Activated gamma-delta T cell treated with anti-CD3 and anti-CD28 coated beads, Interleukin-2, amount 50 U/mL, for 16 hours (primary cell): ENCODE measurements around the gene ADAMTS17.

Experiments
- DNase-seq: peaks from one replicate; pipeline ENCODE4 v3.0.0-alpha.2; 2020; ENCODE audit warnings: low read depth

The ADAMTS17 gene

GRCh38 chr15:100278596-100279380, 63.0 kb downstream of the ADAMTS17 start:
- DNase-seq = no peak

GRCh38 chr15:100277087-100277855, 64.5 kb downstream of the ADAMTS17 start:
- DNase-seq = no peak

DNA sequence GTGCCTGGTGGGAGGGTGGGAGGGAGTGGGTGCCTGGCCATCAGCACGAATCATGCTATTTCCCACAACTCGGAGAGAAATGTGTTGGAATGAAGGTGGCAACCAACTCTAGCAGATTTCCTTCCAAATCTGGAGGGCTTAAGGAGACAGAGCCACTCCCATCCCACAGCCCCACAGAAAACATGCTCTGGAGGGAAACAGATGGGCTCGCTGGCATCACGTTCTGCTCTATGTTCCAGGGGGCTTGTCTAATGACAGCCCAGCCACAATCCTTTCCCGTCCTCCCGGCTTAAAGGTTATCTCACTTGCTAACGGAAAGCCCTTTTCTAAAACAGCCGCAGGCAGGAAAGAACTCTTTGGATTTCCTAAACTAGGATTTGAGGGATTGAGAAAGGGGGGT, 65.3 kb downstream of the ADAMTS17 start:
- no peak for DNase-seq

- DNase-seq = no peak
Observed at GRCh38 chr15:100275641-100276040, 66.1 kb downstream of the ADAMTS17 start.

DNA sequence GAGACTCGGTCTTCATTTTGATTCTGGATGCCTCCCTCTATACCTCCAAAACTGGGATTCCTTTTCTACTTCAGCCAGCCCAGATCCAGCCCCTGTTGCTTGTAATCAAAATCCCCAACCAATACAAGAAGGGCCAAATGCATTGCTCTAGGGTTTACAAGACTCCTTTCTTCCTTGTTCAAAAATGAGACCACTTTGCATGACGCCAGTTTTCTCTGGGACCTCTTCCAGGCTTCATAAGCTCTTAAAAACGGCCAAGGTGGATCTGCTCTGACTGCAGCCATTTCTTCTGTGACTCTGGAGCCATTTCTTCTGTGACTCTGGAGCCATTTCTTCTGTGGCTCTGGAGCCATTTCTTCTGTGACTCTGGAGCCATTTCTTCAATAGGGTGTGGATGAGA, 71.9 kb downstream of the ADAMTS17 start:
- DNase-seq = no peak

DNA sequence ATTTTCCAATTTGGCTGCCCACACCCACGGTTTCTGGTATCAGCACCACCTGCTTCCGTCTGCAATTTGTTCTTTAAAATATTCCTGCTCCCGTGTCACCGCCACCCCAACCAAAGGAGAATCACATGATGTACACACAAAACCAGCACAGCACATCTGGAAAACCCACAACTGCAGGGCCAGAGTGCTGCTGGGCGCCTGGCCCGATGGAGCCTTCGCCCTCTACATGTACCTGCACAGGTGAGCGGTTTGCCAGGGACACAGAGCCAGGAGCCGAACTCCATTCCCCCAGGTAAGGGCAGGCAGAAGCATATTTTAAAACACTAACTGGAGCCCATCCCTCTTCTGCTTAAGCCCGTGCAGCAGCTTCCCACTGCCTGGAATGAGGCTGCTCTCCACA, 75.6 kb downstream of the ADAMTS17 start:
- DNase-seq = no peak

- DNase-seq = no peak
Observed at GRCh38 chr15:100265641-100266035, 76.1 kb downstream of the ADAMTS17 start.

DNA sequence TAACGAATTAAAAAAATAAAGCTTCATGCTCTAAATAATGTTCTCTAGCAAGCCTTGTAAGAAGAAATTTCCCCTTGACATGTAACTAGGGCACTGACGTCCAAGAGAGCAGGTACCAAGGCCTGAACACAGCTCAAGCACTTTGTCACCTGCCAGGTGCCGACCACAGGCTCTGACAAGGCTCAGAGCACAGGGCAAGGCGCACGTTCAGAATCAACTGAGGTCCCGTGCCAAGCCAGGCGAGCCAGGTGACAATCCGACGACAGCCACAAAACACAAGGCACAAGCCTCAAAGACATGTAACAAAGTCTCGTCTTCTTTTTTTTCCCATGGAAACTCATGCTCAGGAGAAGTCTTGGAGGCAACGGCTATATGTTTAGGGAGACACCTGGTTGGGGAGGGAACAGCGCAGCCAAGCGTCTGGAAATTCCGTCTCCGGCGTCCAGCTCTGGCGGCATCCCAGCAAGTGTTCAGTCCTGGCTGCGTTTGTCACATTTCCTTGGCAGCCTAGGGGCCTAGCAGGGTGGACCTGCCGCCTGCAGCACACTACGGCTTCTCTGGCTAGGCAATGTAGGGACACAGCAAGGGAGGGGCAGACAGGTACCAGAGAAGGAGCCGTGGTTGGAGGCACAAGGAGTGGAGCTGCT, 76.7 kb downstream of the ADAMTS17 start:
- no peak for DNase-seq

DNA sequence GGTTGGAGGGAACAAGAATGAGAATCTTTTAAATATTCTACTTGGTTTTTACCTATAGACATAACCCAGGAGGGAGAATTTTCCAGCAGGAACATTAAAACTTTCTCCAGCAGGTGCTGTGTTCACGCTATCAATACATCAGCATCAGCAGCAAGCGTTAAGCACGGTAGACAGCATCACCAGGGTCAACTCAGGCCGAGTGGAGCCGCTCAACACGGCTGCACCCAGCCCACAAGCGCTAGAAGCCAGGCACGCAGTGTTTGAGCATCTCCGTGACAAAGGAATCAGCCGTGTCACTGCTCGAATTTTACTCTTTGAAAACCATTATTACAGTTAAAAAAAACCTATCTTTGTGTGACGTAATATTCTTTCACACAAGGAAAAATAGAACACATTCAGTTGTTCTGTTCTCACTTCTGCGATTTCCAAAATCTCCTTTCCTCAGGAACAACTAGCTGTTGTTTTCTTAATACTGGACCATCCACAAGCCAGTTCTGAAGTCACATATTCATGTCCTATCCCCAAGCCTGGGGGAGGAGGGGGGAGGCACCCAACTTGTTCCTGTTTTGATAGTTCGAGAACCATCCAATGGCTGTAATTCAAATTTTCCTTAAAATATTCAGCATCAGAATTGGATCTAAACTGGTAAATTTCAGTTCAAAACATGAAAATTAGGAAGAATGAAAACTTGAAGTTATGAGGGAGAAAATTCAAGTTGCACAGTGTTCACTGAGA, 77.9 kb downstream of the ADAMTS17 start:
- DNase-seq = no peak

DNA sequence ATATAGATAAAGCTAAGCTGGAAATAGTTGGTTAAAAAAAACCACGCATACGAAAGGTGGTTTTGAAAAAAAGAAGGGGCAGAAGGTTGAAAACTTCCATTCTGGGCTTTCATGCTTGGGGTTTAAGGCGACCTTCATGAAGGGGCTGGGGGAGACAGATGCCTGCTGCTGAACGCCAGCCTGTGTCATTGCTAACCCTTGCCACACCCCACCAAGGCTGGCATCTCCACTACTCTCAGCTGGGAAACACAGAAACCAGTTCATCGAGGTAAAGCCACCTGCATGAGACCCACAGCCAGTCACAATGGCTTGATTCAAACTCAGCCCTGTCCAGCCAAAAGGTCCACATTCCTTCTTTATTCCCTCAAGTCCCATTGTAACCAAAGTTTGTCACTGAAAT, 78.7 kb downstream of the ADAMTS17 start:
- no peak for DNase-seq

GRCh38 chr15:100261302-100262240, 80.2 kb downstream of the ADAMTS17 start:
- DNase-seq = no peak

- DNase-seq = no peak
Observed at GRCh38 chr15:100259266-100259665, 82.5 kb downstream of the ADAMTS17 start.

DNA sequence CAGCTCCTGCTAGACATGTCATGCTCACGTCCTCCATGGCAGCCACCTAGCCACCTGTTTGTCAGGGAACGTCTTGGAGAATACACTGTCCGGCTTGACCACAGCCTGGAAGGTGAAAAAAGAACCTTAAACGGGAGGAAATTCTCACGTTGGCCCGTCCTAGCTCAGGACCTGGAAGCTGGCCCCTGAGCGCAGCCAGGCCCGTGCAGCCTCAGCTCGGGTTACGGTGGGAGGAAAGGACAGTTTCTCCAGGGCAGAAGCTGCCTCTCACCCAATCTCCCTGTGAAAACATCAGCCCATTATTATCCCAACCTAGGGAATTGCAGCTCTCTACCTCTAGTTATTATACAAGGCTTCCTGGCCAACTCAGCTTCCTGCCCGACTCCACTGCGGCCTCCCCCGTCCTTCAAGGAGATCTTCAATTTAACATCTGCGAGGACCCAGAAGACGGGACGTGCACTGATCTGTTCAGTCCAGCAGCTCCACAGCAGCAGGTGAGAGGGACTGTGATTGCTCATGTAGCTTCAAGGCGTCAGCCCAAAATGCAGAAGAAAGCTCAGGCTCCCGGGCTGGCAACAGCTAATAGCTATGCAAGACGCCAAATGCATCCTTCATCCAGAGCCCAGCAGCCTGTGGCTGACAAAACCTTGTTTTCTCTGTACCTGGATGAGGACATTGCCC, 84.7 kb downstream of the ADAMTS17 start:
- DNase-seq = no peak

GRCh38 chr15:100256101-100256969, 85.4 kb downstream of the ADAMTS17 start:
- no peak for DNase-seq

GRCh38 chr15:100255644-100256043, 86.1 kb downstream of the ADAMTS17 start:
- no peak for DNase-seq

GRCh38 chr15:100254691-100255090, 87.1 kb downstream of the ADAMTS17 start:
- DNase-seq = no peak

GRCh38 chr15:100254285-100254684, 87.5 kb downstream of the ADAMTS17 start:
- no peak for DNase-seq

DNA sequence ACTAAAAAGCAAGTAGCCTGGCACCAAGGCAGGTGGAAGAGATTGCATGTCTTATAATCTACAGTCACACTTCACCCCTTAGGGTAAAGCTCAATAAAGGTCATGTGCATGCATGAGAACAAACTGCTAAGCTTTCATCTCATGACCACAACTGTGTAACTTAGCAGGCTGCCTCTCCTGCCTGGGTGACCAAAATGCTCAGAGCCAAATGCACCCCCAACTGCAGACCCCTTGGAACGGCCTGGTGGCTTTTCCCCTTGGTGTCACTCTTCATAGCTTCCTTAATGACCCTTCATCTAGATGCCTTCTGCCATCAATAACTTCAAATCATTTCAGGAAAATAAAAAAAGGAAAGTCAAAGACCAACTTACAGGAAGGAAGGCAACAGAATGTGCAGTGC, 88.1 kb downstream of the ADAMTS17 start:
- DNase-seq = no peak

GRCh38 chr15:100252779-100253417, 88.9 kb downstream of the ADAMTS17 start:
- no peak for DNase-seq
